ENCODE data around the gene TMIGD3.

TMIGD3 gene

GRCh38 chr1:111446546-111446945, 56.9 kb downstream of the TMIGD3 start:
- no peak for DNase-seq

GRCh38 chr1:111444031-111444430, 59.4 kb downstream of the TMIGD3 start:
- no peak for DNase-seq

GRCh38 chr1:111442457-111442856, 61.0 kb downstream of the TMIGD3 start:
- no peak for DNase-seq

GRCh38 chr1:111441573-111442192, 61.8 kb downstream of the TMIGD3 start:
- no peak for DNase-seq

GRCh38 chr1:111439461-111440351, 63.7 kb downstream of the TMIGD3 start:
- no peak for DNase-seq

DNA sequence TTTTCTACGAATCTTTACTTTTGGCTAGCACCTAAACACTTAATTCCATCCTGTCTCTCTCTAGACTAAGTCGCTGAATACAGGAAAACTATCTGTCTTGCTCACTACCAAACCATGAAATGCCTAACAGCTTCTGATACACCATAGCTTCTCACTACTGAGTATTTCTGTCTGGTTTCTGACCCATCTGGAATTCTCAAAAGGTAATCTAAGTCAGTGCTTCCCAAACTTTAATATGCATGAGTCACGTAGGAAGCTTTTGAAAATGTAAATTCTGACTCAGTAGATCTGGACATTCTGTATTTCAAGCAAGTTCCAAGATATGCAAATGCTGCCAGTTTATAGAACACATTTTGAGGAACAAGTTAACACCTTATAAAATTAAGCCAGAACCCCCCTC, 66.7 kb downstream of the TMIGD3 start:
- no peak for DNase-seq
